GM15510 (cell line): ENCODE data around the gene SESTD1.

Experiments
- POLR2A ChIP-seq: IDR thresholded peaks from 3 replicates; pipeline ENCODE4 v1.6.1; 2011; ENCODE audit warnings: borderline replicate concordance; ENCODE audit not compliant: insufficient read length; ENCODE audit errors: extremely low read depth

SESTD1 gene

GRCh38 chr2:179264368-179265081 is at the start of gene SESTD1:
Gene SESTD1, minus strand, starts transcription at chr2:179264832. Its CDS starts 72,991 bp downstream, at chr2:179191841.
- peak; percentile 68 for TF ChIP-seq POLR2A

- TF ChIP-seq POLR2A, result no peak
Observed at GRCh38 chr2:179313057-179313456, 48.4 kb upstream of the SESTD1 start.

GRCh38 chr2:179311101-179311500 is 46.5 kb upstream of the SESTD1 start:
- no peak for TF ChIP-seq POLR2A

GRCh38 chr2:179307616-179308371 is 43.2 kb upstream of the SESTD1 start:
- TF ChIP-seq POLR2A, result no peak

GRCh38 chr2:179305125-179305524 is 40.5 kb upstream of the SESTD1 start:
- no peak for TF ChIP-seq POLR2A

GRCh38 chr2:179304424-179304823 is 39.8 kb upstream of the SESTD1 start:
- TF ChIP-seq POLR2A, result no peak

GRCh38 chr2:179302764-179303571 is 38.3 kb upstream of the SESTD1 start:
- no peak for TF ChIP-seq POLR2A

GRCh38 chr2:179302149-179302548 is 37.5 kb upstream of the SESTD1 start:
- no peak for TF ChIP-seq POLR2A

GRCh38 chr2:179298666-179299065 is 34.0 kb upstream of the SESTD1 start:
- TF ChIP-seq POLR2A, result no peak

GRCh38 chr2:179297927-179298326 is 33.3 kb upstream of the SESTD1 start:
- no peak for TF ChIP-seq POLR2A

- TF ChIP-seq POLR2A, result no peak
Observed at GRCh38 chr2:179290329-179290728, 25.7 kb upstream of the SESTD1 start.

- TF ChIP-seq POLR2A, result no peak
Observed at GRCh38 chr2:179285060-179285459, 20.4 kb upstream of the SESTD1 start.

GRCh38 chr2:179277429-179278196 is 13.0 kb upstream of the SESTD1 start:
- no peak for TF ChIP-seq POLR2A

GRCh38 chr2:179275253-179276012 is 10.8 kb upstream of the SESTD1 start:
- no peak for TF ChIP-seq POLR2A

GRCh38 chr2:179274749-179275148 is 10.1 kb upstream of the SESTD1 start:
- no peak for TF ChIP-seq POLR2A
